ELR (cell line): ENCODE data around the gene LMX1A.
A peak's percentile ranks its signal among the peaks of the same experiment; 100 is the strongest.

Experiments
- DNase-seq: peaks from one replicate; pipeline ENCODE4 v3.0.0-alpha.2; 2015; ENCODE audit warnings: low read depth

LMX1A gene

GRCh38 chr1:165162671-165163241, 193.8 kb downstream of the LMX1A start:
- DNase-seq: peak; percentile 4

- no peak for DNase-seq
These were observed 195.4 kb downstream of the LMX1A start for GRCh38 chr1:165161130-165161529.

- no peak for DNase-seq
These were observed 203.3 kb downstream of the LMX1A start for GRCh38 chr1:165153182-165153581.

GRCh38 chr1:165152727-165153126, 203.8 kb downstream of the LMX1A start:
- DNase-seq: no peak

- DNase-seq: no peak
These were observed 204.4 kb downstream of the LMX1A start for GRCh38 chr1:165152109-165152508.
